ENCODE measurements around the gene MPRIP. TPM values are rescaled to one million over a fixed set of nuclear protein-coding genes. Genes with fewer than 3 reads are reported as not detected.

Gene MPRIP
- total and polyA plus RNA-seq, 2 donors (not counting 1 experiment from before 2014, with no cell fraction given) = 130 to 299 TPM

- H3K4me1 ChIP-seq (ENCODE audit: control insufficient read depth in 2 of 2, insufficient read depth in 2 of 2, low read length in 2 of 2) = peaks cover 14 to 19% of the 10 kb centered on the region in 2 donors
- no peak overlapping the region for H3K4me2 ChIP-seq (replicated peaks; ENCODE audit: low read depth, low read length, poor library complexity, severe bottlenecking)
- H3K79me2 ChIP-seq (ENCODE audit: control insufficient read depth, insufficient read depth, low read length) = peaks cover 9% of the 10 kb centered on the region
- DNase-seq (no peak), ATAC-seq (ENCODE audit: low read depth) (no peak)
- H3K27ac Mint-ChIP-seq = no peak overlapping the region
- ChIA-PET CTCF (no interaction called here), POLR2A (no interaction called here)
- H3K27me3 ChIP-seq (replicated peaks in 1 of 4; ENCODE audit: control extremely low read depth in 1 of 4, control insufficient read depth in 3 of 4, insufficient read depth in 4 of 4, low read length in 3 of 4) = no peaks in the 10 kb centered on the region
- intact Hi-C loops (cut with micrococcal nuclease) = loop anchor here (10.0 kb wide), 1 partner anchor 156 kb away; the partner anchor contains the start of gene MPRIP
- no peak overlapping the region for H3K4me3 Mint-ChIP-seq
- no peak overlapping the region for H3K9ac ChIP-seq (ENCODE audit: low read length)
- H3K27ac ChIP-seq (ENCODE audit: low read length in 2 of 2) = no peak overlapping the region
- no peaks in the 10 kb centered on the region for H3K9me3 Mint-ChIP-seq (ENCODE audit: insufficient read depth)
- H3K36me3 ChIP-seq (replicated peaks in 1 of 2; ENCODE audit: control extremely low read depth in 1 of 2, control insufficient read depth in 1 of 2, extremely low read depth in 1 of 2, insufficient read depth in 2 of 2, low read length in 1 of 2) = peaks cover 0 to 8% of the 10 kb centered on the region in 2 experiments
- no peaks in the 10 kb centered on the region for H3K27me3 Mint-ChIP-seq
- H2AFZ ChIP-seq (ENCODE audit: insufficient read depth, low read depth, low read length, poor library complexity, severe bottlenecking) = no peak overlapping the region
- no peak for TF ChIP-seq EZH2 (IDR thresholded peaks at IDR 0.05; ENCODE audit: borderline replicate concordance, insufficient read depth, low read depth, low read length, poor library complexity, severe bottlenecking)
- no peak for TF ChIP-seq CTCF (IDR thresholded peaks at IDR 0.05)
- peaks cover 14% of the 10 kb centered on the region for H3K4me1 Mint-ChIP-seq
- H4K20me1 ChIP-seq (ENCODE audit: control insufficient read depth, insufficient read depth, low read length, poor library complexity, severe bottlenecking) = peaks cover 4% of the 10 kb centered on the region
- WGBS (ENCODE audit: insufficient coverage) = 86% methylated on average over 10 of the region's 10 CpGs
- H3K4me3 ChIP-seq (ENCODE audit: control extremely low read depth in 1 of 5, extremely low read depth in 1 of 5, insufficient read depth in 1 of 5, low read depth in 2 of 5, low read length in 4 of 5) = no peak overlapping the region
- peaks cover 0 to 2% (median 0%) of the 10 kb centered on the region in 3 donors for H3K9me3 ChIP-seq (ENCODE audit: control extremely low read depth in 1 of 3, control insufficient read depth in 2 of 3, insufficient read depth in 1 of 3, low read length in 2 of 3)
Observed at GRCh38 chr17:17201271-17201670, 159.0 kb downstream of the MPRIP start.

GRCh38 chr17:17201907-17202306 is 159.7 kb downstream of the MPRIP start:
- WGBS (ENCODE audit: insufficient coverage) = 89% methylated on average over 7 of the region's 8 CpGs
- intact Hi-C loops (cut with micrococcal nuclease) = loop anchor here (10.0 kb wide), 1 partner anchor 157 kb away; the partner anchor contains the start of gene MPRIP
- CTCF ChIA-PET = no interaction called here

More at GRCh38 chr17:17201907-17202306, 159.7 kb downstream of the MPRIP start:
- peaks cover 20% of the 10 kb centered on the region for H3K4me1 Mint-ChIP-seq
- no peak overlapping the region for H3K9ac ChIP-seq (ENCODE audit: low read length)
- no peak overlapping the region for H3K27ac ChIP-seq (ENCODE audit: low read length in 2 of 2)
- no peaks in the 10 kb centered on the region for H3K27me3 ChIP-seq (replicated peaks in 1 of 4; ENCODE audit: control extremely low read depth in 1 of 4, control insufficient read depth in 3 of 4, insufficient read depth in 4 of 4, low read length in 3 of 4)
- no peak overlapping the region for H3K4me3 ChIP-seq (ENCODE audit: control extremely low read depth in 1 of 5, extremely low read depth in 1 of 5, insufficient read depth in 1 of 5, low read depth in 2 of 5, low read length in 4 of 5)
- H3K9me3 ChIP-seq (ENCODE audit: control extremely low read depth in 1 of 3, control insufficient read depth in 2 of 3, insufficient read depth in 1 of 3, low read length in 2 of 3) = peaks cover 0 to 8% (median 0%) of the 10 kb centered on the region in 3 donors
- POLR2A ChIA-PET = no interaction called here
- ATAC-seq (ENCODE audit: low read depth) = no peak
- H3K4me3 Mint-ChIP-seq = no peak overlapping the region
- no peak overlapping the region for H3K27ac Mint-ChIP-seq
- peaks cover 0 to 8% of the 10 kb centered on the region in 2 experiments for H3K36me3 ChIP-seq (replicated peaks in 1 of 2; ENCODE audit: control extremely low read depth in 1 of 2, control insufficient read depth in 1 of 2, extremely low read depth in 1 of 2, insufficient read depth in 2 of 2, low read length in 1 of 2)
- peaks cover 14 to 24% of the 10 kb centered on the region in 2 donors for H3K4me1 ChIP-seq (ENCODE audit: control insufficient read depth in 2 of 2, insufficient read depth in 2 of 2, low read length in 2 of 2)
- H4K20me1 ChIP-seq (ENCODE audit: control insufficient read depth, insufficient read depth, low read length, poor library complexity, severe bottlenecking) = peaks cover 4% of the 10 kb centered on the region
- H2AFZ ChIP-seq (ENCODE audit: insufficient read depth, low read depth, low read length, poor library complexity, severe bottlenecking) = no peak overlapping the region
- no peaks in the 10 kb centered on the region for H3K9me3 Mint-ChIP-seq (ENCODE audit: insufficient read depth)
- no peak for TF ChIP-seq CTCF (IDR thresholded peaks at IDR 0.05)
- no peak for TF ChIP-seq EZH2 (IDR thresholded peaks at IDR 0.05; ENCODE audit: borderline replicate concordance, insufficient read depth, low read depth, low read length, poor library complexity, severe bottlenecking)
- H3K79me2 ChIP-seq (ENCODE audit: control insufficient read depth, insufficient read depth, low read length) = peaks cover 9% of the 10 kb centered on the region
- no peaks in the 10 kb centered on the region for H3K27me3 Mint-ChIP-seq
- no peak for DNase-seq
- H3K4me2 ChIP-seq (replicated peaks; ENCODE audit: low read depth, low read length, poor library complexity, severe bottlenecking) = no peak overlapping the region
